Calu3 (cell line): ENCODE data around the gene SLC1A7. TPM values are rescaled to one million over a fixed set of nuclear protein-coding genes. Genes with fewer than 3 reads are reported as not detected.

ENCODE experiments used
- BruUV-seq: library from RNA; stranded (reverse); fragments of 400-500 nt; replicated peaks from 2 replicates; lab custom pipeline; 2021; lab: Mats Ljungman, UMichigan
- CTCF ChIA-PET: fragments of 300-600 bp; sonication (Branson Sonifier 250); formaldehyde crosslinking; loops from one replicate; lab custom pipeline; 2022; ENCODE audit warnings: antibody characterized with exemption; lab: Charles Lee
- DNase-seq: peaks from one replicate; pipeline ENCODE4 v3.0.0; 2022
- H3K27ac Mint-ChIP-seq: one replicate; pipeline ENCODE4 v1.8.0; 2022; ENCODE audit warnings: mixed read lengths; ENCODE audit not compliant: unreplicated experiment
- H3K27me3 Mint-ChIP-seq: one replicate; pipeline ENCODE4 v1.8.0; 2022; ENCODE audit warnings: mixed read lengths; ENCODE audit not compliant: unreplicated experiment
- H3K36me3 Mint-ChIP-seq: one replicate; pipeline ENCODE4 v1.8.0; 2022; ENCODE audit warnings: mild to moderate bottlenecking, moderate library complexity, mixed read lengths; ENCODE audit not compliant: insufficient read depth, unreplicated experiment
- H3K4me1 Mint-ChIP-seq: one replicate; pipeline ENCODE4 v1.8.0; 2022; ENCODE audit warnings: mild to moderate bottlenecking, low read depth, mixed read lengths; ENCODE audit not compliant: unreplicated experiment
- H3K4me3 Mint-ChIP-seq: one replicate; pipeline ENCODE4 v1.8.0; 2022; ENCODE audit warnings: mild to moderate bottlenecking, low read depth, moderate library complexity, mixed read lengths; ENCODE audit not compliant: unreplicated experiment
- H3K9me3 Mint-ChIP-seq: one replicate; pipeline ENCODE4 v1.8.0; 2022; ENCODE audit warnings: low read depth, mixed read lengths; ENCODE audit not compliant: unreplicated experiment
- CTCF ChIP-seq: fragments of 200-600 bp; IDR thresholded peaks from one replicate; pipeline ENCODE4 v1.8.0; 2022; ENCODE audit warnings: antibody characterized with exemption; ENCODE audit not compliant: unreplicated experiment
- intact Hi-C: fragments of 100-400 bp; cut with micrococcal nuclease; formaldehyde crosslinking; loops from one replicate; pipeline ENCODE4 v1.10.0; 2022; ENCODE audit not compliant: unreplicated experiment
- total RNA-seq: library from RNA; stranded (reverse); gene quantifications from 2 replicates; pipeline ENCODE4 v1.2.3, GENCODE V29; 2022

The SLC1A7 gene
- total RNA-seq, 1 experiment from 2014 or later = not detected

- H3K9me3 Mint-ChIP-seq = no peaks in the 10 kb centered on the region
- intact Hi-C loops = no loop called here
- no peaks in the 10 kb centered on the region for H3K36me3 Mint-ChIP-seq
- DNase-seq = no peak
- H3K4me3 Mint-ChIP-seq = no peak overlapping the region
- no peaks in the 10 kb centered on the region for H3K4me1 Mint-ChIP-seq
- no TSS peak for BruUV-seq
- no peak for TF ChIP-seq CTCF
- H3K27ac Mint-ChIP-seq = no peak overlapping the region
- CTCF ChIA-PET = no interaction called here
- peaks cover 24% of the 10 kb centered on the region for H3K27me3 Mint-ChIP-seq
These were observed 85.3 kb downstream of the SLC1A7 start for GRCh38 chr1:53057127-53057526.

- Mint-ChIP-seq H3K9me3 (no peaks in the 10 kb centered on the region), H3K27ac (no peak overlapping the region), H3K4me3 (no peak overlapping the region), H3K4me1 (peaks cover 12% of the 10 kb centered on the region), H3K36me3 (no peaks in the 10 kb centered on the region), H3K27me3 (no peaks in the 10 kb centered on the region)
- no peak for TF ChIP-seq CTCF
- intact Hi-C loops = no loop called here
- BruUV-seq = no TSS peak
- CTCF ChIA-PET = no interaction called here
- DNase-seq = no peak
These were observed 90.8 kb downstream of the SLC1A7 start for GRCh38 chr1:53051676-53052075.

- BruUV-seq = no TSS peak
- Mint-ChIP-seq H3K27ac (no peak overlapping the region), H3K36me3 (no peaks in the 10 kb centered on the region), H3K4me1 (peaks cover 12% of the 10 kb centered on the region), H3K4me3 (no peak overlapping the region), H3K27me3 (no peaks in the 10 kb centered on the region), H3K9me3 (no peaks in the 10 kb centered on the region)
- TF ChIP-seq CTCF = no peak
- CTCF ChIA-PET = no interaction called here
- no peak for DNase-seq
- intact Hi-C loops = no loop called here
These were observed 92.1 kb downstream of the SLC1A7 start for GRCh38 chr1:53050310-53050709.

GRCh38 chr1:53049574-53049967, 92.9 kb downstream of the SLC1A7 start:
- Mint-ChIP-seq H3K27me3 (no peaks in the 10 kb centered on the region), H3K36me3 (no peaks in the 10 kb centered on the region), H3K27ac (no peak overlapping the region), H3K4me3 (no peak overlapping the region), H3K4me1 (peaks cover 12% of the 10 kb centered on the region), H3K9me3 (no peaks in the 10 kb centered on the region)
- intact Hi-C loops = no loop called here
- CTCF ChIA-PET = interaction anchor here (0.8 kb wide), 1 partner anchor 81 kb away, joined by 4 read pairs; no protein-coding TSS in a partner anchor
- BruUV-seq = no TSS peak
- no peak for TF ChIP-seq CTCF
- DNase-seq = no peak
